GM12872 (cell line): Measurements from ENCODE around the gene LRRC14B.
A peak's percentile ranks its signal among the peaks of the same experiment; 100 is the strongest.

Source experiments
- CTCF ChIP-seq: IDR thresholded peaks from 3 replicates; pipeline ENCODE4 v1.5.1; 2011; ENCODE audit warnings: low read depth, mild to moderate bottlenecking, low read length, moderate library complexity; ENCODE audit not compliant: insufficient read depth

The LRRC14B gene

GRCh38 chr5:186091-187041 lies 4.9 kb upstream of the LRRC14B start:
- TF ChIP-seq CTCF = no peak

GRCh38 chr5:187042-187431 lies 4.3 kb upstream of the LRRC14B start:
- TF ChIP-seq CTCF = no peak

DNA sequence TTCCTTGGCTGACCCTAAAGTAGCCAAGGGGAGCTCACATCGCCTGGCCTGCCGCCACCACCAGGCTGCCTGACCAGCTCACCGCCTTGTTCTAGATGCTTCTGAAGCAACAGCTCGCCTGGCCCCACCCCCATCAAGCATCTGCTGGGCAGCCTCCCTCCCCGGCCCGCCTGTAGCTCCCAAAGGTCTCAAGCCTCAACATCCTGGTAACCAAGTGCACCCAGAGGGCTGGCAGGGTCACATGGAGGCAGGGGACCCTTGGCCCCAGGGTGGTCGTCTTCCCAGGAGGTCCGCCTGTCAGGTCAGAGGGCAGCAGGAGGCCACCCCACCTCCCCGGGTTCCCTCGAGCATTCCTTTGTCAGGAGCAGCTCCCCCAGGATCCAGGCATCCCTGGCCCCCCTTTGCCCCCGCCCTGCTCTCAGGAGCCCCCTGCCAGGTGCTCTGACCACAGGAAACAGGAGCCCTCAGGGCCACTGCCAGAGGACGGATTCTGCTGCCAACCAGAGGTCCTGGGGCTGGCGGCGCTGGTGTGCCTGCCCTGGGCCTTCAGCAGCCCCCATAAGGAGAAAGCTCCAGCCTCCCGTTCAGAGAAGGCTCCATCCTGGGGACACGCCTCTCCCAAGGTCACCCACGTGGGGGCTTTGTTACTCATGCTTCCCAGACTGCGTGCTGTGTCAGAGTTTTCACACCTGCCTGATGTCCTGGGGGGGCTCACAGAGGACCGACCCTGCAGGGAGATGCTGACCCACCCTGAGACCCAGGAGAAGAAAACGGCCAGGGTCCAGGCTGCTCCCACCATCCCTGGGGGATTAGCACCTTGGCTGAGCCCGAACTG lies 3.5 kb upstream of the LRRC14B start:
- no peak for TF ChIP-seq CTCF

GRCh38 chr5:188488-189481 lies 2.5 kb upstream of the LRRC14B start:
- peak; percentile 96 for TF ChIP-seq CTCF

GRCh38 chr5:189486-189885 lies 1.8 kb upstream of the LRRC14B start:
- no peak for TF ChIP-seq CTCF

DNA sequence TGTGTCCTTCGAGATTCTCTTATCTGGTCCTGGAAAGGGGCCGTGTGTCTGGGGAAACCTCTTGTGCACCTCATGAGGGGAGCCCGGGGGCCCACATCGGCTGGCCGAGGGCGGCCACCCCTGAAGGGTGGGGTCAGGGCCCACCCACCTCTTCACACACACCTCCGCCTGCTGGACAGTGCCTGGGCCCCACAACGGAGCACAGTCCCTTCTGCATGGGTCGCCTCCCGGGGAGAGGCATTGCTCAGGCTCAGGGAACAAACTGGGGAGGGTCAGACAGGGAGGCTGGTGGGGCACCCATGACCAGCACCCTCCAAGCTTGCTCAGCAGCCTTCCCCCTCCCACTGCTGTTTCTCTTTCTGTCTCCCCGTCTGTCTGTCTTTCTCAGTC lies 1.3 kb upstream of the LRRC14B start:
- no peak for TF ChIP-seq CTCF
